ENCODE data around the gene KRTAP19-4. TPM values are rescaled to one million over a fixed set of nuclear protein-coding genes. Genes with fewer than 3 reads are reported as not detected.

The KRTAP19-4 gene
- polyA plus RNA-seq (2013): not detected in 2 replicates

- no CpG with 5 or more reads among the region's 4 CpGs for WGBS (ENCODE audit: extremely low coverage, insufficient coverage, insufficient read length)
Measured at GRCh38 chr21:30497065-30497464, at the start of gene KRTAP19-4. Gene KRTAP19-4 (minus strand): TSS chr21:30497165. CDS start chr21:30497110, 55 bp downstream.

GRCh38 chr21:30541764-30542163 is 44.8 kb upstream of the KRTAP19-4 start, which contains the start of gene KRTAP19-6:
Gene KRTAP19-6 (minus strand): TSS chr21:30541864. CDS start chr21:30541833, 31 bp downstream.
- no peak within 1 kb of the TSS for H3K23ac ChIP-seq (ENCODE audit: low read length)
- no peak within 1 kb of the TSS for H2AK5ac ChIP-seq (ENCODE audit: low read length)
- H2BK12ac ChIP-seq (ENCODE audit: low read length): no peak within 1 kb of the TSS
- H3K4me1 ChIP-seq (ENCODE audit: control insufficient read depth in 1 of 2, insufficient read depth in 2 of 2, low read length in 2 of 2): no peaks in the 10 kb centered on the region
- no peak within 1 kb of the TSS for H4K91ac ChIP-seq (ENCODE audit: low read depth, low read length)
- no peaks in the 10 kb centered on the region for H3K79me2 ChIP-seq (ENCODE audit: control insufficient read depth, insufficient read depth, low read length, poor library complexity)
- H3K18ac ChIP-seq (ENCODE audit: low read length): no peak within 1 kb of the TSS
- H3K4ac ChIP-seq (ENCODE audit: low read depth, low read length): no peak within 1 kb of the TSS
- no peak within 1 kb of the TSS for H3K4me3 ChIP-seq (ENCODE audit: low read depth, low read length)
- H3K9ac ChIP-seq (ENCODE audit: low read length): no peak within 1 kb of the TSS
- H3K36me3 ChIP-seq (ENCODE audit: control insufficient read depth in 1 of 2, insufficient read depth in 2 of 2, low read length in 2 of 2): no peaks in the 10 kb centered on the region
- no peak within 1 kb of the TSS for H3K14ac ChIP-seq (ENCODE audit: low read length)
- no peak within 1 kb of the TSS for H3K27ac ChIP-seq (ENCODE audit: low read depth, low read length)
- WGBS (ENCODE audit: extremely low coverage, insufficient coverage, insufficient read length): no CpG with 5 or more reads among the region's 1 CpG
- no peaks in the 10 kb centered on the region for H3K9me3 ChIP-seq (ENCODE audit: insufficient read depth, low read depth, low read length)
- no peaks in the 10 kb centered on the region for H3K79me1 ChIP-seq (ENCODE audit: low read length)
- no peak within 1 kb of the TSS for H4K8ac ChIP-seq (ENCODE audit: low read depth, low read length)
- no peak for DNase-seq
- H4K12ac ChIP-seq (ENCODE audit: low read depth, low read length): no peak within 1 kb of the TSS
- no peak within 1 kb of the TSS for H2AFZ ChIP-seq (ENCODE audit: insufficient read depth, low read length, poor library complexity)
- no peak within 1 kb of the TSS for H2BK5ac ChIP-seq (ENCODE audit: low read depth, low read length, poor library complexity)
- no peaks in the 10 kb centered on the region for H3K27me3 ChIP-seq (ENCODE audit: insufficient read depth, low read length)
- H2BK120ac ChIP-seq (ENCODE audit: insufficient read depth, low read length, poor library complexity): no peak within 1 kb of the TSS
- H3K4me2 ChIP-seq (ENCODE audit: low read length): no peak within 1 kb of the TSS

More at GRCh38 chr21:30497065-30497464, at the start of gene KRTAP19-4:
- H3K4ac ChIP-seq (ENCODE audit: low read depth, low read length): no peak within 1 kb of the TSS
- no peaks in the 10 kb centered on the region for H3K36me3 ChIP-seq (ENCODE audit: control insufficient read depth in 1 of 2, insufficient read depth in 2 of 2, low read length in 2 of 2)
- H3K79me2 ChIP-seq (ENCODE audit: control insufficient read depth, insufficient read depth, low read length, poor library complexity): no peaks in the 10 kb centered on the region
- no peak within 1 kb of the TSS for H3K4me3 ChIP-seq (ENCODE audit: low read depth, low read length)
- no peak within 1 kb of the TSS for H2AK5ac ChIP-seq (ENCODE audit: low read length)
- no peak within 1 kb of the TSS for H3K9ac ChIP-seq (ENCODE audit: low read length)
- no peak within 1 kb of the TSS for H4K12ac ChIP-seq (ENCODE audit: low read depth, low read length)
- H3K14ac ChIP-seq (ENCODE audit: low read length): no peak within 1 kb of the TSS
- no peak within 1 kb of the TSS for H4K8ac ChIP-seq (ENCODE audit: low read depth, low read length)
- no peak within 1 kb of the TSS for H3K4me2 ChIP-seq (ENCODE audit: low read length)
- no peaks in the 10 kb centered on the region for H3K27me3 ChIP-seq (ENCODE audit: insufficient read depth, low read length)
- no peak within 1 kb of the TSS for H4K91ac ChIP-seq (ENCODE audit: low read depth, low read length)
- no peak within 1 kb of the TSS for H2BK5ac ChIP-seq (ENCODE audit: low read depth, low read length, poor library complexity)
- H3K9me3 ChIP-seq (ENCODE audit: insufficient read depth, low read depth, low read length): peaks cover 4% of the 10 kb centered on the region
- DNase-seq: no peak
- H2AFZ ChIP-seq (ENCODE audit: insufficient read depth, low read length, poor library complexity): no peak within 1 kb of the TSS
- H3K4me1 ChIP-seq (ENCODE audit: control insufficient read depth in 1 of 2, insufficient read depth in 2 of 2, low read length in 2 of 2): no peaks in the 10 kb centered on the region
- no peak within 1 kb of the TSS for H3K23ac ChIP-seq (ENCODE audit: low read length)
- no peak within 1 kb of the TSS for H2BK120ac ChIP-seq (ENCODE audit: insufficient read depth, low read length, poor library complexity)
- no peak within 1 kb of the TSS for H2BK12ac ChIP-seq (ENCODE audit: low read length)
- no peaks in the 10 kb centered on the region for H3K79me1 ChIP-seq (ENCODE audit: low read length)
- no peak within 1 kb of the TSS for H3K27ac ChIP-seq (ENCODE audit: low read depth, low read length)
- H3K18ac ChIP-seq (ENCODE audit: low read length): no peak within 1 kb of the TSS

- Histone ChIP-seq H3K18ac (ENCODE audit: low read length) (no peak overlapping the region), H2BK5ac (ENCODE audit: low read depth, low read length, poor library complexity) (no peak overlapping the region), H2BK120ac (ENCODE audit: insufficient read depth, low read length, poor library complexity) (no peak overlapping the region), H3K27me3 (ENCODE audit: insufficient read depth, low read length) (no peaks in the 10 kb centered on the region), H3K79me1 (ENCODE audit: low read length) (no peaks in the 10 kb centered on the region), H3K9me3 (ENCODE audit: insufficient read depth, low read depth, low read length) (no peaks in the 10 kb centered on the region), H3K27ac (ENCODE audit: low read depth, low read length) (no peak overlapping the region), H4K91ac (ENCODE audit: low read depth, low read length) (no peak overlapping the region), H3K79me2 (ENCODE audit: control insufficient read depth, insufficient read depth, low read length, poor library complexity) (no peaks in the 10 kb centered on the region), H3K4me3 (ENCODE audit: low read depth, low read length) (no peak overlapping the region), H2AK5ac (ENCODE audit: low read length) (no peak overlapping the region), H2BK12ac (ENCODE audit: low read length) (no peak overlapping the region), H3K4ac (ENCODE audit: low read depth, low read length) (no peak overlapping the region), H3K23ac (ENCODE audit: low read length) (no peak overlapping the region), H4K12ac (ENCODE audit: low read depth, low read length) (no peak overlapping the region), H3K4me1 (ENCODE audit: control insufficient read depth in 1 of 2, insufficient read depth in 2 of 2, low read length in 2 of 2) (no peaks in the 10 kb centered on the region), H3K9ac (ENCODE audit: low read length) (no peak overlapping the region), H3K14ac (ENCODE audit: low read length) (no peak overlapping the region), H3K4me2 (ENCODE audit: low read length) (no peak overlapping the region), H4K8ac (ENCODE audit: low read depth, low read length) (no peak overlapping the region), H3K36me3 (ENCODE audit: control insufficient read depth in 1 of 2, insufficient read depth in 2 of 2, low read length in 2 of 2) (no peaks in the 10 kb centered on the region), H2AFZ (ENCODE audit: insufficient read depth, low read length, poor library complexity) (no peak overlapping the region)
- DNase-seq: no peak
- WGBS (ENCODE audit: extremely low coverage, insufficient coverage, insufficient read length): no CpG with 5 or more reads among the region's 1 CpG
Measured at GRCh38 chr21:30518876-30519275, 21.9 kb upstream of the KRTAP19-4 start.

DNA sequence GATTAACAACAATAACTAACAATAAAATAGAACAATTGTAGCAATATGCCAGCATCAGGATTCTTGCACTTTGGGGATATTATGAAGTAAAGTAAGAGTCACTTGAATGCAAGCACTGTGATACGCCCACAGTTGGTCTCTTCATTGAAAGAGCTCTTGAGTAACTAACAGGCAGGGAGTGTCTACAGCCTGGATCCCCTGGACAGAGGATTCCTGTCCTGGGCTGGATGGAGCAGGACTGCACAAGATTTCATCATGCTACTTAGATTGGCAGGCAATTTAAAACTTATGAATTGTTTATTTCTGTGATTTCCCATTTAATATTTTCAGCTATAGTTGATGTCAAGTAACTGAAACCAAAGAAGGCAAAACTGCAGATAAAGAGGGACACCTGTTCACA is 18.7 kb upstream of the KRTAP19-4 start:
- no peak for DNase-seq
- Histone ChIP-seq H3K79me1 (ENCODE audit: low read length) (no peaks in the 10 kb centered on the region), H3K79me2 (ENCODE audit: control insufficient read depth, insufficient read depth, low read length, poor library complexity) (no peaks in the 10 kb centered on the region), H3K27me3 (ENCODE audit: insufficient read depth, low read length) (no peaks in the 10 kb centered on the region), H2BK5ac (ENCODE audit: low read depth, low read length, poor library complexity) (no peak overlapping the region), H4K91ac (ENCODE audit: low read depth, low read length) (no peak overlapping the region), H2AFZ (ENCODE audit: insufficient read depth, low read length, poor library complexity) (no peak overlapping the region), H2BK12ac (ENCODE audit: low read length) (no peak overlapping the region), H4K12ac (ENCODE audit: low read depth, low read length) (no peak overlapping the region), H3K9me3 (ENCODE audit: insufficient read depth, low read depth, low read length) (no peaks in the 10 kb centered on the region), H3K9ac (ENCODE audit: low read length) (no peak overlapping the region), H3K18ac (ENCODE audit: low read length) (no peak overlapping the region), H3K4me1 (ENCODE audit: control insufficient read depth in 1 of 2, insufficient read depth in 2 of 2, low read length in 2 of 2) (no peaks in the 10 kb centered on the region), H3K4me3 (ENCODE audit: low read depth, low read length) (no peak overlapping the region), H4K8ac (ENCODE audit: low read depth, low read length) (no peak overlapping the region), H3K14ac (ENCODE audit: low read length) (no peak overlapping the region), H3K23ac (ENCODE audit: low read length) (no peak overlapping the region), H3K27ac (ENCODE audit: low read depth, low read length) (no peak overlapping the region), H2BK120ac (ENCODE audit: insufficient read depth, low read length, poor library complexity) (no peak overlapping the region), H3K4ac (ENCODE audit: low read depth, low read length) (no peak overlapping the region), H3K4me2 (ENCODE audit: low read length) (no peak overlapping the region), H2AK5ac (ENCODE audit: low read length) (no peak overlapping the region), H3K36me3 (ENCODE audit: control insufficient read depth in 1 of 2, insufficient read depth in 2 of 2, low read length in 2 of 2) (no peaks in the 10 kb centered on the region)
- WGBS (ENCODE audit: extremely low coverage, insufficient coverage, insufficient read length): no CpG with 5 or more reads among the region's 1 CpG

All from trophoblast cell (in vitro differentiated cells and primary cell).